EL (cell line): ENCODE results near the gene RPH3AL.

Experiments
- DNase-seq: peaks from one replicate; pipeline ENCODE4 v3.0.0-alpha.2; 2016

Gene RPH3AL

GRCh38 chr17:298791-299450 is 53.7 kb downstream of the RPH3AL start:
- DNase-seq: no peak

GRCh38 chr17:297758-298157 is 54.8 kb downstream of the RPH3AL start:
- DNase-seq: no peak

GRCh38 chr17:296906-297690 is 55.5 kb downstream of the RPH3AL start:
- no peak for DNase-seq

- DNase-seq: no peak
Measured at GRCh38 chr17:296379-296778, 56.2 kb downstream of the RPH3AL start.

GRCh38 chr17:292531-293382 is 59.9 kb downstream of the RPH3AL start:
- DNase-seq: no peak

- DNase-seq: no peak
Measured at GRCh38 chr17:292016-292415, 60.6 kb downstream of the RPH3AL start.

- no peak for DNase-seq
Measured at GRCh38 chr17:291587-291986, 61.0 kb downstream of the RPH3AL start.

- DNase-seq: no peak
Measured at GRCh38 chr17:290626-291025, 62.0 kb downstream of the RPH3AL start.

GRCh38 chr17:290121-290521 is 62.5 kb downstream of the RPH3AL start:
- no peak for DNase-seq

- DNase-seq: no peak
Measured at GRCh38 chr17:289409-289808, 63.2 kb downstream of the RPH3AL start.

- DNase-seq: no peak
Measured at GRCh38 chr17:288802-289356, 63.7 kb downstream of the RPH3AL start.

GRCh38 chr17:286571-286970 is 66.0 kb downstream of the RPH3AL start:
- DNase-seq: no peak

GRCh38 chr17:285751-286422 is 66.7 kb downstream of the RPH3AL start:
- no peak for DNase-seq

GRCh38 chr17:284676-285355 is 67.8 kb downstream of the RPH3AL start:
- DNase-seq: no peak

- no peak for DNase-seq
Measured at GRCh38 chr17:283911-284675, 68.5 kb downstream of the RPH3AL start.

GRCh38 chr17:282912-283882 is 69.4 kb downstream of the RPH3AL start:
- DNase-seq: no peak

GRCh38 chr17:282000-282911 is 70.4 kb downstream of the RPH3AL start:
- DNase-seq: no peak

- no peak for DNase-seq
Measured at GRCh38 chr17:281365-281999, 71.1 kb downstream of the RPH3AL start.
